GM13977 (cell line): ENCODE measurements around the gene ARHGEF16.
A peak's percentile ranks its signal among the peaks of the same experiment; 100 is the strongest.

Experiments
- DNase-seq: peaks from one replicate; pipeline ENCODE4 v3.0.0; 2012; ENCODE audit warnings: low spot score
- in situ Hi-C: fragments of 300-500 bp; cut with MboI; formaldehyde crosslinking; loops from one replicate; pipeline ENCODE4 v1.12.0; 2022; ENCODE audit warnings: low sequenced_read_pairs, low pct_unique_long_range_greater_than_20kb, mixed read lengths, inconsistent platforms; ENCODE audit not compliant: unreplicated experiment
- TF ChIP-seq, protein P1 (sequence below): IDR thresholded peaks from 2 replicates; pipeline ENCODE4 v1.5.1; 2012; ENCODE audit warnings: mild to moderate bottlenecking, control low read depth; ENCODE audit not compliant: insufficient read depth; ENCODE audit errors: extremely low read depth, missing control alignments

Gene ARHGEF16

GRCh38 chr1:3490046-3490745 lies 35.7 kb downstream of the ARHGEF16 start:
- in situ Hi-C loops: no loop called here
- TF ChIP-seq, protein P1, sequence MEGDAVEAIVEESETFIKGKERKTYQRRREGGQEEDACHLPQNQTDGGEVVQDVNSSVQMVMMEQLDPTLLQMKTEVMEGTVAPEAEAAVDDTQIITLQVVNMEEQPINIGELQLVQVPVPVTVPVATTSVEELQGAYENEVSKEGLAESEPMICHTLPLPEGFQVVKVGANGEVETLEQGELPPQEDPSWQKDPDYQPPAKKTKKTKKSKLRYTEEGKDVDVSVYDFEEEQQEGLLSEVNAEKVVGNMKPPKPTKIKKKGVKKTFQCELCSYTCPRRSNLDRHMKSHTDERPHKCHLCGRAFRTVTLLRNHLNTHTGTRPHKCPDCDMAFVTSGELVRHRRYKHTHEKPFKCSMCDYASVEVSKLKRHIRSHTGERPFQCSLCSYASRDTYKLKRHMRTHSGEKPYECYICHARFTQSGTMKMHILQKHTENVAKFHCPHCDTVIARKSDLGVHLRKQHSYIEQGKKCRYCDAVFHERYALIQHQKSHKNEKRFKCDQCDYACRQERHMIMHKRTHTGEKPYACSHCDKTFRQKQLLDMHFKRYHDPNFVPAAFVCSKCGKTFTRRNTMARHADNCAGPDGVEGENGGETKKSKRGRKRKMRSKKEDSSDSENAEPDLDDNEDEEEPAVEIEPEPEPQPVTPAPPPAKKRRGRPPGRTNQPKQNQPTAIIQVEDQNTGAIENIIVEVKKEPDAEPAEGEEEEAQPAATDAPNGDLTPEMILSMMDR: no peak
- DNase-seq: no peak

- TF ChIP-seq, protein P1: peak; percentile 96
- in situ Hi-C loops: no loop called here
- DNase-seq: peak; percentile 93
These were observed 37.1 kb downstream of the ARHGEF16 start for GRCh38 chr1:3491291-3492246.

- TF ChIP-seq, protein P1: no peak
- in situ Hi-C loops: no loop called here
- DNase-seq: no peak
These were observed 38.2 kb downstream of the ARHGEF16 start for GRCh38 chr1:3492545-3493246.

DNA sequence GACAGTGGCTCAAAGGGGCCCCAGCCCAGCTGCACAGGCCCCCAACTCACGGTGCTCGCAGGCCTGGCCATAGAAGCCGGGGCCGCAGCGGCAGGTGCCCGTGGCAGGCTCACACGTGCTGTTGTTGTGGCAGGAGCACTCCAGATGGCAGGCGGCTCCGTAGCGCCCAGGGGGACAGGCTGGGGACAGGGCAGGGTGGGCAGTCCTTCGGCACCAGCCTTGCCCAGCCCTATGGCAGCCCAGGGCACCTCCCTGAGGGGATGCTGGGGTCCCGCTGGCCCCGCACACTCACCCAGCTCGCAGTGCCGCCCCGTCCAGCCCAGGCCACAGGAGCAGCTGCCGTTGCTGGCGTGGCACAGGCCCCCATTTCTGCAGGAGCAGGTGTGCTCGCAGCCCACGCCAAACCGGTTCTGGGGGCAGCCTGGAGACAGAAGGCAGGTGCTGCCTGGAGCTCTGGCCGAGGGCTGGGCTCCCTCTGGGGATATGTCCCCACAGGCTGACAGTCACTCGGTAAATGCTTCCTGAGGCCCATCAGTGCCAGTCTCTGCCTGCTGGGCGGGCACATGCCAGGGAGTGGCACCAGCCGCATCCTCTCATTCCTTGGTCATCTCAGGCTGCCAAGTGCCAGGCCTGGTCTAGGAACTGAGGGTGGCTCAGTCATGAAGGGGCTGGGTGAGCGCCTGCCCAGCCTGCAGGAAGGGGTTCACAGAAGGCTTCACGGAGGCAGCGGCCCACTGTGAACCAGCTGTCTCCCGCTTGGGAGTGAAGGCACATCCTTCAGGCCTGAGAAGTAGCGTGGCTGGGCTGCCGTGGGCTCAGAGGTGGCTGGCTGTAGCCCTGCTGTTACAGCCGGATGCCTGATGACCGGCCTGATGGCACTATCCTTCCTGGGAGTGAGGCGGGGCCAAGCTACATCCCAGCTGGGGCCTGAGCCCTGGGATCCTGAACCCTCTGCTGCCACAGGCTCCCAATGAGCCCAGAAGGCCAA lies 40.1 kb downstream of the ARHGEF16 start:
- TF ChIP-seq, protein P1: no peak
- no peak for DNase-seq
- in situ Hi-C loops: no loop called here

- DNase-seq: no peak
- in situ Hi-C loops: no loop called here
- TF ChIP-seq, protein P1: no peak
These were observed 41.6 kb downstream of the ARHGEF16 start for GRCh38 chr1:3495776-3496745.
